Activated CD4-positive, alpha-beta T cell treated with anti-CD3 and anti-CD28 coated beads, Interleukin-2, amount 50 U/mL, for 24 hours (primary cell): ENCODE results near the gene RAPSN.

Experiments
- DNase-seq, 2 donors: peaks; one replicate each; pipeline ENCODE4 v3.0.0-alpha.2; 2020; ENCODE audit warnings: low read depth in 1 of 2, low spot score in 1 of 2

The RAPSN gene

DNA sequence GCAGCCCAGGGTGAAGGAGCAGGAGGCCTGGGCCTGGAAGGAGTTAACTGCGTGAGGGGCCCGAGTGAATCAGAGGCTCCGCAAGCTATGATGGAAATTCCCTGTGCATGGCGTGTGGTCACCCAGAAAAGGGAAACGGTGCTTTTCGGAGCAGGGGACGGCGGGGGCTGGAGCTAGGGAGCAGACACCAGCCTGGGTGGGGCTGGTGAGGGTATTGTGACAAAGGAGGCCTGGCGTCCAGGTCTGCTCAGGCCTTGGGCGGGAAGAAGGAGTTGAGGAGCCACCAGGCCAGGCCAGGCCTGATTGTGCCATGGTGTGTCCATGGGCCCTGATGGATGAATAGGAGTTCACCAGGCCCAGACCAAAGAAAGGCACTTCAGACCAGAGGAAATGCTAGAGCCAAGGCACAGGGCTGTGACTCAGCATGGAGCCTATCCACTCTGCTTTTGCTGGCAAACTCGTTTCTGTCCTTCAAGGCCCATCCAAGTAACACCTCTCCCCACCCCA lies 57.8 kb downstream of the RAPSN start:
- no peak for DNase-seq

DNA sequence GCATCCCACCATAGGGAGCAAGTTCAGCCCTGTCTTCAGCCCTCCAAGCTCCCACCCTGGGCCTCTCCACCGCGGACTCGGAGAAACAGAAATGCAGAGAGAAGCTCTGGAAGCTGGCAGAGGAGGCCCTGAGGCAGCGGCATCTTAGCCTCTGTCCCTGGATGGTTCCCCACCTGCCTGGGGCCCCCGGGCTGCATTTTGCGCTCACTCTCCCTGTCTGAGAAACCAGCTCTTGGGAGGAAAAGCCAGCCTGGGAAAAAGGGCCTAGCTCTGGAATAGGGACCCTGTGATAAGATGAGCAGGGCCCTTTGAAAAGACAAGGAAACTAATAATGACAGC lies 58.5 kb downstream of the RAPSN start:
- no peak for DNase-seq

DNA sequence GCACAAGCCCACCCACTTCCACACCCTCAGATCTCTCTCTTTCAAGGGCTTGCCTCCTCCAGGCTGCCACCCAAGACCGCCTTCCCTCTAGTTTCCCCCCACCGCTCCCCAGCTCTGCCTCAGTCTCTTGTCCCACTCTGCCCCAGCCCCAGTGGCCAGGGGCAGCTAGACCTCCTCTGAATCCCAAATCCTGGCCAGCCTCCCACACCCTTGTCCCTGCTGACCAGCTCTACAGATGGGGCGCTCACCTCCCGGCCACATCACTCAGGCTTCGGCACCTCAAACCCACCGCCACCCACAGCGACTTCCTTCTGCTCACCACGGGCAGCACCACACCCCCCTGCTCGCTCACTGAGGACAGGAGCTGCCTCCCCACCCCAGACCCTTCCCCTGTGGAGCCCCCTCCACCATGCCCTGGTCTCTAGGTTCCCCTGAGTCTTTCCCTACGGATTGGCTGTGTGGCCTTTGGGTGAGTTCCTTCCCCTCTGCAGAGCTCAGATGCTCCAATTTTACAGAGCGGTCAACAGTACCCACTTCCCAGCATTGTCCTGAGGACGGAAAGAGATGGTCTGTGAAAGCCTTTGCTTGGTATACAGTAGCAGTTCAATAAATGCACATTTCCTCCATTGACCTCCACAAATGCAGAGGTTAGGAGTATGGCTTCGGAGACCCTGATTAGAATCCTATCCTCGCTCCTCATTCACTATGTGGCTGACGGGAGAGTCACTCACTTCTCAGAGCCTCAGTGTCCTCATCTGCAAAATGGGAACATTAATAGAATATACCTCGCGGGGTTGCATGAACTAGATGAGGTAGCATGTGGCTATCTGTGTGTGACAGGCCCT lies 59.1 kb downstream of the RAPSN start:
- no peak for DNase-seq

DNA sequence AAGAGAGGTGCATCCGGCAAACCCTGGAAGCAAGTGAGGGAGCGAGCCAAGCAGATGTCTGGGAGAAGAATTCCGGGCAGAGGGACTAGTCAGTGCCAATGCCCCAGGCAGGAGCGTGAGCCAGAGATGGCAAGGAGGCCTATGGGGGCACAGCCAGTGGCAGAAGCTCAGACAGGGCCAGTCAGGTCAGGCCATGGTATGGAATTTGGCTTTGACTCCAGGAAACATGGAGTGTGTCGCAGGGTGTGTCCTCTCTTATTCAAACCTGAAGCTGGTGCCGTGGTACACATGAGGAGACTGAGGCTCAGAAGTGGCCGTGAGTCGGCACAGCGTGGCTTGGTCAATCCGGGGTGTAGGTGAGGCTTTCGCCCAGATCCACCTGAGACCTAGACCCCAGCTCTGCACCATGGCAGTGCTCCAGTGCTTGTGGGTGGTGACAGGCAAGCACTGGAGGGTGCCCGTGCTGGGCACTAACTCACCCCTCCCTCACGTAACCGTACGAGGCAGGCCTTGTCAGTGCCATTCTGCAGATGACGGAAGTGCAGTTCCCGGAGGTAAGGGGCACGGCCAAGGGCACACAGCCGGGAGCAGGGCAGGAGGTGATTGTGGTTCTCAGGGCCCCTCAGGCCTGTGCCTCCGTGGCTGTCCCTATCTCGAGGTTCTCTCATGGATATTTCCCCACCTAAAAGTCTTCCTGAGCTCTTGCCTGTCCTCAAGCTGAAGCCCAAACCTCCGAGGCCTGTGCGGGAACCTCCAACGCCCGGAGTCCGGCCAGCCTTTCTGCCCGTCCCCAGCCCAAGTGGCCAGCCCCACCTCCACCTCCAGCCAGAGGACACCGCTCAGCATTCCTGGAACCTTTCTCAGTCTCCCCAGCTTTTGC lies 60.0 kb downstream of the RAPSN start:
- no peak for DNase-seq

DNA sequence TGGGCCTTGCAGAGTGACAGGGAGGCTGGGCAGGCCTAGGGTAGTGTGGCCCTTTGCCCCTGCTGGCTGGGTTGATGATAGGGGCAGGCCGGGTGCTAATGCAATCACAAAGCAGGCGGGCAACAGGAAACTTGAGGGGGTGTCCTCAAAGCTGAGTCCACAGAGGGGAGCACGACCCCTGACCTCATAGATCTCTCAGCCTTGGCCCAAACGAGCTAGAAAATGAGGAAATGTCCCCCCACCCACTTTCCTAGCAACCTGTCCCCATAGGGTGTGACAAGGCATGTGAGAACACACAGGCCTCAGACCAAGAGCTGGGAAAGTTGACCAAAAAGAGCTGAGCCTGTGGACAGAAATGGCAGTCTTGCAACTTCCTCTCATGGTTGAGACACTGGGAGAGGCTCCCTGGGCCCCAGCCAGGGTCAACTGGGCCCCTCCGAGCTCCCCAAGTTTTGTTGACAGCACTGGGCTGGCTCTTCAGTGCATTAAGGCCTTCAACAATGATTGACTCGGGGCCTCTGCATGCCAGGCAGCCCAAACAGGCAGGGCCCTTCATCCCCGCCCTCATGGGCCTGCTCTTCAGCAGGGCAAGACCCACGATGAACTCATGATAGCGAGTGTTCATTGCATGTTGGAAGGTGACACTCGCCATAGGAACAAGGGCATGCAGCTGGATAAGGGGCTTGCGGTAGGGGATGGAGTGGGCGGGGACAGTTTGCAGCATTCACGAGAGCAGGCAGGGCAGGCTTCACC lies 60.8 kb downstream of the RAPSN start:
- DNase-seq = no peak
